ENCODE results near the gene CYSLTR1. TPM values are rescaled to one million over a fixed set of nuclear protein-coding genes. Genes with fewer than 3 reads are reported as not detected.

CYSLTR1 gene
- polyA plus RNA-seq, 2 of the 4 experiments (the other 2 are of a cell fraction): not detected

DNA sequence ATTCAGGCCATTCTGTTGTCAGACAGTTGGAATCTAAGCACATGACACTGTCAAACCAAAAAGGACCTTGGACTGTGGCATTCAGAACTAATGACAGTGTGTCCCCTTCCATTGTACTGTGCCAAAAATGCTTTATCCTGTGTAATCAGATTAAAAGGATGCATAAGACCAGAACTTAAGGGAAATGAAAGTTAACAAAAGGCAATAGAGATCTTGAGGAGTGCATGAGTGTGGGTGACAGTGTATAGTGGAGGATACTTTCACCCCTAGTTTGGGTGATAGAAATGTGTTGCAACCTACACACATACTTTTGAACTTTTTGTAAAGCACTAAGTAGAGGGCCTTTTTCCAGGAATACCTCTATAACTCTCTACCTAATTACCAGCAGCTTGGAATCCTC is 4.5 kb downstream of the CYSLTR1 start:
- TF ChIP-seq EHMT2 (IDR thresholded peaks at IDR 0.05; ENCODE audit: low read depth): no peak
- no peak for TF ChIP-seq JUNB (IDR thresholded peaks at IDR 0.05)
- no peak for TF ChIP-seq BCL3 (IDR thresholded peaks at IDR 0.05)
- no peak for TF ChIP-seq POLR2AphosphoS2 (conservative IDR thresholded peaks at IDR 0.05; ENCODE audit: low read length)
- TF ChIP-seq KDM5A (IDR thresholded peaks at IDR 0.05): no peak
- TF ChIP-seq CBX2 (IDR thresholded peaks at IDR 0.05; ENCODE audit: borderline replicate concordance, low read depth): no peak
- TF ChIP-seq, protein P1, sequence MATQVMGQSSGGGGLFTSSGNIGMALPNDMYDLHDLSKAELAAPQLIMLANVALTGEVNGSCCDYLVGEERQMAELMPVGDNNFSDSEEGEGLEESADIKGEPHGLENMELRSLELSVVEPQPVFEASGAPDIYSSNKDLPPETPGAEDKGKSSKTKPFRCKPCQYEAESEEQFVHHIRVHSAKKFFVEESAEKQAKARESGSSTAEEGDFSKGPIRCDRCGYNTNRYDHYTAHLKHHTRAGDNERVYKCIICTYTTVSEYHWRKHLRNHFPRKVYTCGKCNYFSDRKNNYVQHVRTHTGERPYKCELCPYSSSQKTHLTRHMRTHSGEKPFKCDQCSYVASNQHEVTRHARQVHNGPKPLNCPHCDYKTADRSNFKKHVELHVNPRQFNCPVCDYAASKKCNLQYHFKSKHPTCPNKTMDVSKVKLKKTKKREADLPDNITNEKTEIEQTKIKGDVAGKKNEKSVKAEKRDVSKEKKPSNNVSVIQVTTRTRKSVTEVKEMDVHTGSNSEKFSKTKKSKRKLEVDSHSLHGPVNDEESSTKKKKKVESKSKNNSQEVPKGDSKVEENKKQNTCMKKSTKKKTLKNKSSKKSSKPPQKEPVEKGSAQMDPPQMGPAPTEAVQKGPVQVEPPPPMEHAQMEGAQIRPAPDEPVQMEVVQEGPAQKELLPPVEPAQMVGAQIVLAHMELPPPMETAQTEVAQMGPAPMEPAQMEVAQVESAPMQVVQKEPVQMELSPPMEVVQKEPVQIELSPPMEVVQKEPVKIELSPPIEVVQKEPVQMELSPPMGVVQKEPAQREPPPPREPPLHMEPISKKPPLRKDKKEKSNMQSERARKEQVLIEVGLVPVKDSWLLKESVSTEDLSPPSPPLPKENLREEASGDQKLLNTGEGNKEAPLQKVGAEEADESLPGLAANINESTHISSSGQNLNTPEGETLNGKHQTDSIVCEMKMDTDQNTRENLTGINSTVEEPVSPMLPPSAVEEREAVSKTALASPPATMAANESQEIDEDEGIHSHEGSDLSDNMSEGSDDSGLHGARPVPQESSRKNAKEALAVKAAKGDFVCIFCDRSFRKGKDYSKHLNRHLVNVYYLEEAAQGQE (IDR thresholded peaks at IDR 0.05): no peak
- TF ChIP-seq PHF8 (IDR thresholded peaks at IDR 0.05; ENCODE audit: borderline replicate concordance, low read depth): no peak
- no peak for TF ChIP-seq PBX3 (IDR thresholded peaks at IDR 0.05)
- TF ChIP-seq HOXA7 (CRISPR knock-in tag; IDR thresholded peaks at IDR 0.05): no peak
- TF ChIP-seq RAD21 (conservative IDR thresholded peaks at IDR 0.05 in 1 of 2, IDR thresholded peaks at IDR 0.05 in 1 of 2): no peak
- no peak for TF ChIP-seq RARB (CRISPR knock-in tag; IDR thresholded peaks at IDR 0.05)
- no peak for TF ChIP-seq HOXB5 (CRISPR knock-in tag; IDR thresholded peaks at IDR 0.05)
- TF ChIP-seq RFX5 (IDR thresholded peaks at IDR 0.05): no peak
- no peak for TF ChIP-seq SMC3 (IDR thresholded peaks at IDR 0.05)
- TF ChIP-seq RNF2 (IDR thresholded peaks at IDR 0.05; ENCODE audit: borderline replicate concordance, low read depth): no peak
- no peak for TF ChIP-seq ZNF302 (CRISPR knock-in tag; IDR thresholded peaks at IDR 0.05)
- no peak for TF ChIP-seq MAFK (IDR thresholded peaks at IDR 0.05; ENCODE audit: partially characterized antibody)
- no peak for TF ChIP-seq HEYL (CRISPR knock-in tag; IDR thresholded peaks at IDR 0.05)
- TF ChIP-seq CEBPB (IDR thresholded peaks at IDR 0.05): no peak
- Histone ChIP-seq H3K4me2 (no peak overlapping the region), H3K4me1 (no peaks in the 10 kb centered on the region), H3K4me3 (no peak overlapping the region), H3K9me3 (no peaks in the 10 kb centered on the region), H3K27ac (no peak overlapping the region)
- ChIA-PET CTCF (no interaction called here), POLR2A (no interaction called here)
- DNase-seq (ENCODE audit: low read depth in 1 of 2, low spot score in 1 of 2) (no peak), FAIRE-seq (no peak), ATAC-seq (no peak)

DNA sequence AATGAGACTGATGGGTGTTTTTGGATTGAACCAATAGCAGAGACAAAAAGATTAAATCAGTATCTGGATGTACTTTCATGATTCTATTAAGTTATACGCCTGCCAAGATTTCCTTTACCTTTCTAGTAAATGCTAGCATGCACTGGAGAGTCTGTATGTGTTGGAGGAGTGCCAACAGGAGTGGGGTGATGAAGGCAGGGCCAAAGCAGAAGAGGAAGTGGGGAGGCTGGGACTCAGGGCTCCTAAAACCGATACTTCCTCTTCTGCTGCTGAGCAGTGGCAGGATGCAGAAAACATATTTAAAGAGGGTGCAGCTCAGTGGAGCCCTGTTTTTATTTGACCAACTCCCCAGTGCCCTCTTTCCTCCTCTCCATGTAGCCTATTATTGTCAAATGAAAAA is 5.6 kb downstream of the CYSLTR1 start:
- TF ChIP-seq TFCP2L1 (CRISPR knock-in tag; IDR thresholded peaks at IDR 0.05) (no peak), FOXS1 (CRISPR knock-in tag; IDR thresholded peaks at IDR 0.05) (no peak), HOXB5 (CRISPR knock-in tag; IDR thresholded peaks at IDR 0.05) (no peak), FOSB (CRISPR knock-in tag; IDR thresholded peaks at IDR 0.05) (no peak), RFX5 (IDR thresholded peaks at IDR 0.05) (no peak), ZC3H11A (IDR thresholded peaks at IDR 0.05) (no peak), RCOR1 (IDR thresholded peaks at IDR 0.05; ENCODE audit: low read depth, low read length) (no peak), SREBF2 (IDR thresholded peaks at IDR 0.05) (no peak), CBX8 (IDR thresholded peaks at IDR 0.05) (no peak), TP53 (CRISPR knock-in tag; IDR thresholded peaks at IDR 0.05) (no peak), POLR2A (IDR thresholded peaks at IDR 0.05; ENCODE audit: low read length) (no peak), ZSCAN20 (CRISPR knock-in tag; IDR thresholded peaks at IDR 0.05) (no peak), PHF8 (IDR thresholded peaks at IDR 0.05; ENCODE audit: borderline replicate concordance, low read depth) (no peak), ZNF302 (CRISPR knock-in tag; IDR thresholded peaks at IDR 0.05) (no peak), CHD2 (IDR thresholded peaks at IDR 0.05; ENCODE audit: low read length, partially characterized antibody) (no peak)
- TF ChIP-seq, protein P2, sequence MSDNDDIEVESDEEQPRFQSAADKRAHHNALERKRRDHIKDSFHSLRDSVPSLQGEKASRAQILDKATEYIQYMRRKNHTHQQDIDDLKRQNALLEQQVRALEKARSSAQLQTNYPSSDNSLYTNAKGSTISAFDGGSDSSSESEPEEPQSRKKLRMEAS (IDR thresholded peaks at IDR 0.05): no peak
- TF ChIP-seq, protein P3, sequence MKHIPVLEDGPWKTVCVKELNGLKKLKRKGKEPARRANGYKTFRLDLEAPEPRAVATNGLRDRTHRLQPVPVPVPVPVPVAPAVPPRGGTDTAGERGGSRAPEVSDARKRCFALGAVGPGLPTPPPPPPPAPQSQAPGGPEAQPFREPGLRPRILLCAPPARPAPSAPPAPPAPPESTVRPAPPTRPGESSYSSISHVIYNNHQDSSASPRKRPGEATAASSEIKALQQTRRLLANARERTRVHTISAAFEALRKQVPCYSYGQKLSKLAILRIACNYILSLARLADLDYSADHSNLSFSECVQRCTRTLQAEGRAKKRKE (CRISPR knock-in tag; IDR thresholded peaks at IDR 0.05; ENCODE audit: low read depth): no peak
- no peak for ATAC-seq
- Histone ChIP-seq H3K4me3 (no peak overlapping the region), H3K4me1 (no peaks in the 10 kb centered on the region), H3K9me3 (no peaks in the 10 kb centered on the region), H3K27ac (no peak overlapping the region), H3K4me2 (no peak overlapping the region)
- no peak for DNase-seq (ENCODE audit: low read depth in 1 of 2, low spot score in 1 of 2)
- ChIA-PET POLR2A (no interaction called here), CTCF (no interaction called here)
- WGBS (ENCODE audit: missing lambda C conversion rate): 12% methylated on average over 2 of the region's 2 CpGs
- no peak for FAIRE-seq

All from A549 (cell line).